HG03175 (cell line): ENCODE results near the gene TEC.

Source experiments
- ATAC-seq: cut with Tn5 transposase; IDR thresholded peaks from one replicate; pipeline ENCODE4 v1.9.1; 2021; ENCODE audit warnings: mild to moderate bottlenecking, moderate library complexity; ENCODE audit not compliant: unreplicated experiment

TEC gene

DNA sequence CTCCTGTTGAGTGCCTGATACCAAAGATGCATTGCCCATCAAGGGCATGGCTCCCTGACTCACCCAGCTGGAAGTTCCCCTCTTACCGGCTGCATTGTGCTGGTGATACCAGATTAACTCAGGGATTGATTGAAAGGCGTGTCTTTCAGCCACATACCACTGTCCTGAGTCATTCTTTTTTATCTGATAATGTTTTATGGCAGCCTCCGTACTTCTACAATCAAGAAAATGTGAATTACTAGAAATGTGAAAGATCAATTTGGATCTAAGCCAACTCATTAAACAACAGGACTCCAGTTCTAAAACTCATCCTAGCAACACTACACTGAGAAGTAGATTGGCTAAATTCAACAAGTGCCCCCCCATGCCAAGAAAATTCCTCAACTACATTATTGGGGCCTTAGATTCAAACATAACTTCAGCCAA, 175.6 kb downstream of the TEC start:
- ATAC-seq = no peak

DNA sequence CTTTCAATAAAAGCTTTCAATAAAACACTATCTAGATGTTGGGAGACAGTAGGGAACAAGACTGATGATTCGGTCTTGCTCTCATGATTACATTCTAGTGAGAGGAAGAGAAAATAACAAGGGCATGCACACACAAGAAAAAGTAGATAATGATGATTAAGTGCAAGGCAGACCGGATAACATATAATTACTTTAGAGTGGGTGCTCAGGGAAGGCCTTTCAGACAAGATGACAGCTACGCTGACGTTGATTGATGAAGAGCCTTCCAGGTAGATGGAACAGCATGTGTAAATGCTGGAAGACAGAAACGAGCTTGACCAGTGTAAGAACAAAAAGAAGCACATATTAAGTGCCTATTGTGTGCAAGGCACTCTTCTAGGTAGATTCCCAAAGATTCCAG, 179.0 kb downstream of the TEC start:
- no peak for ATAC-seq

DNA sequence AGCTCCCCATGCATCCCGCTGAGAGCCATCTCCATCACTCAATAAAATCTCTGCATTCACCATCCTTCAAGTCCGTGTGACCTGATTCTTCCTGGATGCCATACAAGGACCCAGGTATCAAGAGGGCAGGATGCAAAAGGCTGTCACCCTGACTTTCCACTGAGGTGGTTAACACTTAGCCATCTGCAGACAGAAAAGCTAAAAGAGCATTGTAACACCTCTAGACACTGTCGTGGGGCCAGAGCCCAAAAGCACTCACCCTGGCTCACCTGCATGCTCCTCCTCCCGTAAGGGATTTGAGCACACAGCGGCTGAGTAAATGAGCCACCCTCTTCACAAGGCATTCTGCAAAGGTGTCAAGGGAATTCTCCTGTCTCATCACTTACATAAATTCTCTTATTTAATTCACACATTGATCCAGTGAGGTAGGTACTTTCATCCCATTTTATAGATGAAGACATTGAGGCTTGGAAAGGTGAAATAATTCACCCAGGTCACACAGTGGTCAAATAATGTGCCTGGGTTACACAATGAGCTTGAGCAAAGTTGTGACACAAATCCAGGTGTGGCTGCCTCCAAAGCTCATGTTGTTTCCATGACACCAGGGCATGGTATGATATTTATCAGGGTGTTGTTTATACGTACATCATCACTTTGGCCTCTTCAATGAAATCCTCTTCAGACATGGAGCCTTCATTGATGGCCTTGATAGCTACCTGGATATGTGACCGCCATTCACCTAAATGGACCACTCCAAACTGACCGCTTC, 183.6 kb downstream of the TEC start:
- ATAC-seq = no peak
